Aorta (tissue), 5 donors: Measurements from ENCODE around the gene KRTAP5-6. TPM values are rescaled to one million over a fixed set of nuclear protein-coding genes. Genes with fewer than 3 reads are reported as not detected.

Experiments
- ATAC-seq: fragments of 200-7000 bp; cut with Tn5 transposase; one replicate; pipeline ENCODE4 v1.9.1; 2022; ENCODE audit warnings: moderate library complexity; ENCODE audit not compliant: low FRiP score
- DNase-seq, 2 donors: peaks; one replicate each; pipeline ENCODE4 v3.0.0-alpha.2; 2020
- H3K27ac ChIP-seq, 2 donors: one replicate each; pipeline ENCODE4 v1.5.1; 2013; ENCODE audit warnings: low read length in 2 of 2, mild to moderate bottlenecking in 2 of 2, moderate library complexity in 2 of 2, control low read depth in 1 of 2, inconsistent platforms in 1 of 2, low read depth in 1 of 2
- H3K27me3 ChIP-seq, 2 donors: one replicate each; pipeline ENCODE4 v1.6.1; 2013; ENCODE audit warnings: control low read depth in 1 of 2, low read length in 1 of 2, mild to moderate bottlenecking in 1 of 2, moderate library complexity in 1 of 2; ENCODE audit not compliant: insufficient read depth in 2 of 2, control insufficient read depth in 1 of 2
- H3K36me3 ChIP-seq, 2 donors: one replicate each; pipeline ENCODE4 v1.6.1; 2013; ENCODE audit warnings: control low read depth in 1 of 2, low read length in 1 of 2, mild to moderate bottlenecking in 1 of 2; ENCODE audit not compliant: insufficient read depth in 2 of 2, control insufficient read depth in 1 of 2
- H3K4me1 ChIP-seq, 2 donors: one replicate each; pipeline ENCODE4 v1.6.1; 2013; ENCODE audit warnings: low read length in 2 of 2, control low read depth in 1 of 2, mild to moderate bottlenecking in 1 of 2, moderate library complexity in 1 of 2; ENCODE audit not compliant: insufficient read depth in 2 of 2, control insufficient read depth in 1 of 2
- H3K4me3 ChIP-seq, 2 donors: one replicate each; pipeline ENCODE4 v1.5.1; 2013; ENCODE audit warnings: low read length in 2 of 2, control low read depth in 1 of 2, mild to moderate bottlenecking in 1 of 2
- H3K9me3 ChIP-seq: one replicate; pipeline ENCODE4 v1.6.1; 2013; ENCODE audit warnings: mild to moderate bottlenecking, low read length; ENCODE audit not compliant: control insufficient read depth
- WGBS, 2 donors: extraction: QIAGEN DNeasy Blood & Tissue Kit; methylation state at CpG; one replicate each; pipeline ENCODE4 v1.1.7; 2013; 5-methylcytosine and 5-hydroxymethylcytosine counted together
- intact Hi-C, 2 donors: fragments of 100-400 bp; cut with DNase I; formaldehyde crosslinking; loops; one replicate each; pipeline versions ENCODE4 v1.14.2 to v1.15.0; 2022
- polyA plus RNA-seq, 2 donors: library from polyadenylated mRNA; stranded (reverse); fragments of 200-250 nt; gene quantifications; one replicate each; pipeline ENCODE4 v1.2.3, GENCODE V29; 2013
- total RNA-seq, 2 donors: library from RNA; stranded (reverse); fragmentation: NEBNext Ultra II Directional; extraction: Animal tissue kit (Norgen Biotek cat#: 25700); gene quantifications; one replicate each; pipeline ENCODE4 v1.2.1, GENCODE V29; 2021
- donor health status: healthy with polysubstance abuse.
- donor health status: Bipolar disorder and iron deficiency.
- donor health status: DM: no; HTN: no; CAD: no.
- donor health status: DM: no; HTN: no; CAD: no.
- donor health status: DM: yes; HTN: yes; CAD: no.

KRTAP5-6 gene
- total and polyA plus RNA-seq, 4 donors = not detected

DNA sequence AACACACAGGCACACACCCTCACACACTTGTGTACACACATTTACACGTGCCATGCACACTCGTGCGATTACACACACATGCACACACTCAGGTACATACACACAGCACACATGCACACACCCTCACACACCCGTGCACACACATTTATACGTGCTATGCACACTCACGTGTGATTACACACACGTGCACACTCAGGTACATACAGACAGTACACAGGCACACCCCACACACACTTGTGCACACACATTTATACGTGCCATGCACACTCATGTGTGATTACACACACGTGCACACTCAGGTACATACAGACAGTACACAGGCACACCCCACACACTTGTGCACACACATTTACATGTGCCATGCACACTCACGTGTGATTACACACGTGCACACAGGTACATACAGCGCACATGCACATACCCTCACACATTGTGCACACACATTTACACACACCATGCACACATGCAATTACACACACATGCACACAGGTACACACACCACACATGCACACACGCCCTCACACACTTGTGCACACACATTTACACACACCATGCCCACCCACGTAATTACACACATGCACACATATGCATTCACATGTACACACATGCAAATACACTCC lies 48.8 kb downstream of the KRTAP5-6 start:
- WGBS, 2 donors = 92 to 94% methylated on average over 14 of the region's 14 CpGs
- H3K9me3 ChIP-seq = no peaks in the 10 kb centered on the region
- intact Hi-C loops = loop anchor here in 1 of 2 donors (5.0 kb wide), 2 partner anchors 49 to 81 kb away; partner anchors contain the start of gene KRTAP5-6
- H3K36me3 ChIP-seq = no peaks in the 10 kb centered on the region
- no peak overlapping the region for H3K4me3 ChIP-seq
- DNase-seq (peak in 1 of 2 donors; percentile 25), ATAC-seq (no peak)
- H3K27me3 ChIP-seq = no peaks in the 10 kb centered on the region
- no peak overlapping the region for H3K27ac ChIP-seq
- H3K4me1 ChIP-seq = no peaks in the 10 kb centered on the region

DNA sequence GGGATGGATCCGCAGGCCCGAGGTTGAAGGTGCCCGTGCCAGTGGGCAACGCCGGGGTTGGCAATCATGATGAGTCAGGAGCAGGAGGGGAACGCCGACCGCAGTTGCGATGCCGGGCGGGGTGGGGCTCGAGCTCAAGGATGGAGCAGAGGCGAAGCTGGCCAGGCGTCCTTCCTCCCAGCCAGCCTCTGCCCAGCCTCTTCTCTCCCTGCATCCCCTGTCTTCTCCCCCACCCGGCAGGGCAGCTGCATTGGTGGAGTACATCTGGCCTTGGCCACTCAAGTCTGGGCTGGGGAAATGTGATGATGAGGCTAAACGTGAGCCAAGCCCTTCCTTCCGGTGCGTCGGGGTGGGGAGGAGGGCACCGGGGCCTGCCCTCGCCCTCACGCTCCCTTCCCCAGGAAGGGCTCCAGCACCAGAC lies 49.5 kb downstream of the KRTAP5-6 start:
- no peaks in the 10 kb centered on the region for H3K4me1 ChIP-seq
- H3K27ac ChIP-seq = no peak overlapping the region
- intact Hi-C loops = loop anchor here in 1 of 2 donors (5.0 kb wide), 2 partner anchors 49 to 81 kb away; partner anchors contain the start of gene KRTAP5-6
- WGBS, 2 donors = 83 to 87% methylated on average over 22 of the region's 22 CpGs
- ATAC-seq = no peak
- no peaks in the 10 kb centered on the region for H3K27me3 ChIP-seq
- H3K9me3 ChIP-seq = no peaks in the 10 kb centered on the region
- no peaks in the 10 kb centered on the region for H3K36me3 ChIP-seq
- no peak overlapping the region for H3K4me3 ChIP-seq
- peak; percentile 66 to 78 for DNase-seq

- 94 to 95% methylated on average over 21 of the region's 21 CpGs for WGBS, 2 donors
- no peaks in the 10 kb centered on the region for H3K36me3 ChIP-seq
- no peaks in the 10 kb centered on the region for H3K4me1 ChIP-seq
- H3K27me3 ChIP-seq = no peaks in the 10 kb centered on the region
- ATAC-seq (no peak), DNase-seq (peak; percentile 45 to 71)
- H3K27ac ChIP-seq = no peak overlapping the region
- H3K9me3 ChIP-seq = no peaks in the 10 kb centered on the region
- no peak overlapping the region for H3K4me3 ChIP-seq
- intact Hi-C loops = loop anchor here in 1 of 2 donors (5.0 kb wide), 2 partner anchors 50 to 80 kb away; partner anchors contain the start of gene KRTAP5-6
Observed at GRCh38 chr11:1746956-1747752, 50.2 kb downstream of the KRTAP5-6 start.

Other genes with a start within 250 kb of the KRTAP5-6 start
- 10 to 100 TPM; 51.3 to 65.8 TPM for gene MOB2, start 210.4 kb upstream of the KRTAP5-6 start, total RNA-seq
- gene MOB2, start 210.4 kb upstream of the KRTAP5-6 start, polyA plus RNA-seq = 100 to 1,000 TPM in 1 of 2 donors, 10 to 100 TPM in 1; 32.4 to 104 TPM
- gene DUSP8, start 124.9 kb upstream of the KRTAP5-6 start, total RNA-seq = 10 to 100 TPM in 1 of 2 donors, 1 to 10 TPM in 1; 9.4 to 39.3 TPM
- 1 to 10 TPM; 2.3 to 6.5 TPM for gene DUSP8, start 124.9 kb upstream of the KRTAP5-6 start, polyA plus RNA-seq
- not detected for gene KRTAP5-1, start 111.9 kb upstream of the KRTAP5-6 start, total RNA-seq
- gene KRTAP5-1, start 111.9 kb upstream of the KRTAP5-6 start, polyA plus RNA-seq = not detected
- gene KRTAP5-2, start 98.9 kb upstream of the KRTAP5-6 start, total RNA-seq = not detected
- not detected for gene KRTAP5-2, start 98.9 kb upstream of the KRTAP5-6 start, polyA plus RNA-seq
- gene KRTAP5-3, start 88.7 kb upstream of the KRTAP5-6 start, total RNA-seq = not detected
- not detected for gene KRTAP5-3, start 88.7 kb upstream of the KRTAP5-6 start, polyA plus RNA-seq
- not detected for gene KRTAP5-4, start 75.1 kb upstream of the KRTAP5-6 start, total RNA-seq
- gene KRTAP5-4, start 75.1 kb upstream of the KRTAP5-6 start, polyA plus RNA-seq = not detected
- not detected for gene KRTAP5-5, start 67.4 kb upstream of the KRTAP5-6 start, total RNA-seq
- not detected for gene KRTAP5-5, start 67.4 kb upstream of the KRTAP5-6 start, polyA plus RNA-seq
- gene IFITM10, start 53.4 kb downstream of the KRTAP5-6 start, total RNA-seq = 10 to 100 TPM; 10.7 to 15.0 TPM
- gene IFITM10, start 53.4 kb downstream of the KRTAP5-6 start, polyA plus RNA-seq = 10 to 100 TPM in 1 of 2 donors, 1 to 10 TPM in 1; 1.9 to 47.7 TPM
- gene CTSD, start 66.7 kb downstream of the KRTAP5-6 start, total RNA-seq = 100 to 1,000 TPM; 473 to 535 TPM
- gene CTSD, start 66.7 kb downstream of the KRTAP5-6 start, polyA plus RNA-seq = 100 to 1,000 TPM; 619 to 646 TPM
- under 1 TPM; 0.19 to 0.75 TPM for gene SYT8, start 137.8 kb downstream of the KRTAP5-6 start, total RNA-seq
- 10 to 100 TPM in 1 of 2 donors, 1 to 10 TPM in 1; 6.4 to 14.3 TPM for gene SYT8, start 137.8 kb downstream of the KRTAP5-6 start, polyA plus RNA-seq
- 1 to 10 TPM in 1 of 2 donors, under 1 TPM in 1; 0.81 to 2.2 TPM for gene TNNI2, start 141.8 kb downstream of the KRTAP5-6 start, total RNA-seq
- gene TNNI2, start 141.8 kb downstream of the KRTAP5-6 start, polyA plus RNA-seq = under 1 TPM; 0.75 to 0.82 TPM
- 100 to 1,000 TPM in 1 of 2 donors, 10 to 100 TPM in 1; 45.2 to 128 TPM for gene LSP1, start 155.9 kb downstream of the KRTAP5-6 start, total RNA-seq
- 10 to 100 TPM; 12.0 to 40.4 TPM for gene LSP1, start 155.9 kb downstream of the KRTAP5-6 start, polyA plus RNA-seq
- not detected for gene PRR33, start 194.7 kb downstream of the KRTAP5-6 start, total RNA-seq
- not detected for gene PRR33, start 194.7 kb downstream of the KRTAP5-6 start, polyA plus RNA-seq
- gene TNNT3, start 222.5 kb downstream of the KRTAP5-6 start, total RNA-seq = 10 to 100 TPM in 1 of 2 donors, 1 to 10 TPM in 1; 8.8 to 54.3 TPM
- 1 to 10 TPM; 3.4 to 3.9 TPM for gene TNNT3, start 222.5 kb downstream of the KRTAP5-6 start, polyA plus RNA-seq